ENCODE results near the gene KRTAP10-12. TPM values are rescaled to one million over a fixed set of nuclear protein-coding genes. Genes with fewer than 3 reads are reported as not detected.

Gene KRTAP10-12
- total and polyA plus RNA-seq, 10 of the 15 experiments (the other 5 are each of a cell fraction or from before 2014, with no cell fraction given): not detected

DNA sequence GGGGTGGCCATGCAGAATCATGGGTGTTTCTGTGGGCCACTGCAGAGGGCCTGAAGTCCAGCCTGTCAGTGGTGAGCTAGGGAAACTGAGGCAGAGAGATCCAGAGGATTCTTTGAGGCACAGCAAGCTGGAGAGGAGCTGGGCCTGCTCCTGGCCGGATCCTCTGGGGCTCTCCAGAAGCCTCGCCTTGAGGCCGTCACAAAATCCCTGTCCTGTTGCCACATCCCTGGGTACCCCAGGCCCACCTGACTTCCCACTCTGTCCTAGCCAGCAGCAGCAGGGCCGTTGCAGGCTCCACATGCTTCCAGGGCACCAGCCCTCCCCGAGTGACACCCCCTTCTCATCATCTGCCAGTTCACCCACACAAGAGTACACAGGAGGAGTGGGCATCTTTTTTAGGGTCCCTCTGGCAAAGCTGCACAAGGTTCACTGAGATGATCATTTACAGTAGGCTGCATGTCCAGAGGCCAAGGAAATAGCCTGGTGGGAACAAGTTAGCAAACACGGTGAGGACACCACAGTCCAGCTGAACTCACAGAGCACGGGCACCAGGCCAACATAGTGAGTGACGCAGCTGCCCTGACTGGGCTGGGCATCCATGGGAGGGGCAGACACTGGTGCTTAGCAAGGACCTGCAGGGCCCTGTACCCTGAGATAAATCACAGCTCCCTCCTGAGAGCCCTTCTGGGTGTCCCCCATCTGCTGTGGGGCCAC, 39.5 kb downstream of the KRTAP10-12 start (continued):
- TF ChIP-seq, protein P1, sequence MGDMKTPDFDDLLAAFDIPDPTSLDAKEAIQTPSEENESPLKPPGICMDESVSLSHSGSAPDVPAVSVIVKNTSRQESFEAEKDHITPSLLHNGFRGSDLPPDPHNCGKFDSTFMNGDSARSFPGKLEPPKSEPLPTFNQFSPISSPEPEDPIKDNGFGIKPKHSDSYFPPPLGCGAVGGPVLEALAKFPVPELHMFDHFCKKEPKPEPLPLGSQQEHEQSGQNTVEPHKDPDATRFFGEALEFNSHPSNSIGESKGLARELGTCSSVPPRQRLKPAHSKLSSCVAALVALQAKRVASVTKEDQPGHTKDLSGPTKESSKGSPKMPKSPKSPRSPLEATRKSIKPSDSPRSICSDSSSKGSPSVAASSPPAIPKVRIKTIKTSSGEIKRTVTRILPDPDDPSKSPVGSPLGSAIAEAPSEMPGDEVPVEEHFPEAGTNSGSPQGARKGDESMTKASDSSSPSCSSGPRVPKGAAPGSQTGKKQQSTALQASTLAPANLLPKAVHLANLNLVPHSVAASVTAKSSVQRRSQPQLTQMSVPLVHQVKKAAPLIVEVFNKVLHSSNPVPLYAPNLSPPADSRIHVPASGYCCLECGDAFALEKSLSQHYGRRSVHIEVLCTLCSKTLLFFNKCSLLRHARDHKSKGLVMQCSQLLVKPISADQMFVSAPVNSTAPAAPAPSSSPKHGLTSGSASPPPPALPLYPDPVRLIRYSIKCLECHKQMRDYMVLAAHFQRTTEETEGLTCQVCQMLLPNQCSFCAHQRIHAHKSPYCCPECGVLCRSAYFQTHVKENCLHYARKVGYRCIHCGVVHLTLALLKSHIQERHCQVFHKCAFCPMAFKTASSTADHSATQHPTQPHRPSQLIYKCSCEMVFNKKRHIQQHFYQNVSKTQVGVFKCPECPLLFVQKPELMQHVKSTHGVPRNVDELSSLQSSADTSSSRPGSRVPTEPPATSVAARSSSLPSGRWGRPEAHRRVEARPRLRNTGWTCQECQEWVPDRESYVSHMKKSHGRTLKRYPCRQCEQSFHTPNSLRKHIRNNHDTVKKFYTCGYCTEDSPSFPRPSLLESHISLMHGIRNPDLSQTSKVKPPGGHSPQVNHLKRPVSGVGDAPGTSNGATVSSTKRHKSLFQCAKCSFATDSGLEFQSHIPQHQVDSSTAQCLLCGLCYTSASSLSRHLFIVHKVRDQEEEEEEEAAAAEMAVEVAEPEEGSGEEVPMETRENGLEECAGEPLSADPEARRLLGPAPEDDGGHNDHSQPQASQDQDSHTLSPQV (IDR thresholded peaks at IDR 0.05): no peak
- TF ChIP-seq SMAD1 (IDR thresholded peaks at IDR 0.05; ENCODE audit: low read depth, partially characterized antibody) (no peak), BMI1 (IDR thresholded peaks at IDR 0.05; ENCODE audit: borderline replicate concordance) (no peak), ZNF274 (IDR thresholded peaks at IDR 0.05; ENCODE audit: insufficient read depth, insufficient read length) (no peak), CHD1 (IDR thresholded peaks at IDR 0.05; ENCODE audit: low read depth, low read length) (no peak), IRF4 (IDR thresholded peaks at IDR 0.05; ENCODE audit: low read depth, low read length) (no peak)
- TF ChIP-seq, protein P2, sequence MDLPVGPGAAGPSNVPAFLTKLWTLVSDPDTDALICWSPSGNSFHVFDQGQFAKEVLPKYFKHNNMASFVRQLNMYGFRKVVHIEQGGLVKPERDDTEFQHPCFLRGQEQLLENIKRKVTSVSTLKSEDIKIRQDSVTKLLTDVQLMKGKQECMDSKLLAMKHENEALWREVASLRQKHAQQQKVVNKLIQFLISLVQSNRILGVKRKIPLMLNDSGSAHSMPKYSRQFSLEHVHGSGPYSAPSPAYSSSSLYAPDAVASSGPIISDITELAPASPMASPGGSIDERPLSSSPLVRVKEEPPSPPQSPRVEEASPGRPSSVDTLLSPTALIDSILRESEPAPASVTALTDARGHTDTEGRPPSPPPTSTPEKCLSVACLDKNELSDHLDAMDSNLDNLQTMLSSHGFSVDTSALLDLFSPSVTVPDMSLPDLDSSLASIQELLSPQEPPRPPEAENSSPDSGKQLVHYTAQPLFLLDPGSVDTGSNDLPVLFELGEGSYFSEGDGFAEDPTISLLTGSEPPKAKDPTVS (IDR thresholded peaks at IDR 0.05; ENCODE audit: low read depth, low read length): no peak
